Fibroblast of lung (primary cell): ENCODE results near the gene A3GALT2. TPM values are rescaled to one million over a fixed set of nuclear protein-coding genes. Genes with fewer than 3 reads are reported as not detected.

Experiments
- DNase-seq, 2 donors: peaks; one replicate each; pipeline versions ENCODE4 v3.0.0 to v3.0.0-alpha.2; 2010; ENCODE audit warnings: low read depth in 2 of 2
- H2AFZ ChIP-seq: 2 replicates; pipeline ENCODE4 v1.5.1; 2012; ENCODE audit warnings: low read length, control low read depth, inconsistent platforms
- H3K27ac ChIP-seq: 2 replicates; pipeline ENCODE4 v1.5.1; 2011; ENCODE audit warnings: low read length, control low read depth; ENCODE audit not compliant: insufficient read depth
- H3K27me3 ChIP-seq: 2 replicates; pipeline ENCODE4 v1.5.1; 2011; ENCODE audit warnings: mild to moderate bottlenecking, low read length; ENCODE audit not compliant: control insufficient read depth, insufficient read depth
- H3K36me3 ChIP-seq: 2 replicates; pipeline ENCODE4 v1.5.1; 2011; ENCODE audit warnings: low read length; ENCODE audit not compliant: control insufficient read depth, insufficient read depth
- H3K4me1 ChIP-seq: 2 replicates; pipeline ENCODE4 v1.5.1; 2011; ENCODE audit warnings: low read length; ENCODE audit not compliant: control insufficient read depth, insufficient read depth; ENCODE audit errors: extremely low read depth
- H3K4me2 ChIP-seq: 2 replicates; pipeline ENCODE4 v1.5.1; 2011; ENCODE audit warnings: low read length, control low read depth; ENCODE audit not compliant: insufficient read depth; ENCODE audit errors: extremely low read depth
- H3K4me3 ChIP-seq, 4 experiments: fragments of 200-600 bp in 1 of 4; sonication (generic) in 1 of 4; replicated peaks in 1 of 4; 2 replicates each; pipeline ENCODE4 v1.5.1; 2011 to 2016; ENCODE audit warnings: low read length in 4 of 4, low read depth in 3 of 4, mild to moderate bottlenecking in 3 of 4, control low read depth in 2 of 4, inconsistent platforms in 1 of 4, mixed read lengths in 1 of 4; ENCODE audit not compliant: insufficient read depth in 1 of 4; ENCODE audit errors: control extremely low read depth in 1 of 4
- H3K79me2 ChIP-seq: 2 replicates; pipeline ENCODE4 v1.5.1; 2012; ENCODE audit warnings: mild to moderate bottlenecking, low read length, inconsistent platforms; ENCODE audit not compliant: control insufficient read depth, insufficient read depth
- H3K9ac ChIP-seq: 2 replicates; pipeline ENCODE4 v1.5.1; 2011; ENCODE audit warnings: mild to moderate bottlenecking, low read length, control low read depth; ENCODE audit not compliant: insufficient read depth
- H3K9me3 ChIP-seq: 2 replicates; pipeline ENCODE4 v1.5.1; 2012; ENCODE audit warnings: low read depth, low read length; ENCODE audit not compliant: control insufficient read depth, insufficient read depth
- H4K20me1 ChIP-seq: 2 replicates; pipeline ENCODE4 v1.5.1; 2011; ENCODE audit warnings: low read length; ENCODE audit not compliant: control insufficient read depth, insufficient read depth; ENCODE audit errors: extremely low read depth
- EZH2 ChIP-seq: IDR thresholded peaks from 2 replicates; pipeline ENCODE4 v1.5.1; 2012; ENCODE audit warnings: low read length, control low read depth, mild to moderate bottlenecking; ENCODE audit errors: missing control alignments
- polyA plus RNA-seq, 2 donors: library from polyadenylated mRNA; depleted of rRNA in 1 of 2; stranded (reverse) in 1 of 2; unstranded in 1 of 2; fragments of >200 nt; gene quantifications; 2 replicates each; pipeline ENCODE4 v1.2.1, GENCODE V29; 2011 to 2012; ENCODE audit warnings: missing spikeins in 1 of 2
- total RNA-seq: library from RNA; depleted of rRNA; stranded (reverse); fragments of >200 nt; gene quantifications from 2 replicates; pipeline ENCODE4 v1.2.1, GENCODE V29; 2014
- TF ChIP-seq, protein P1 (sequence below), 2 donors: IDR thresholded peaks in 1 of 2; conservative IDR thresholded peaks in 1 of 2; 1 replicate in 1 of 2; 2 replicates in 1 of 2; pipeline ENCODE4 v1.5.1; 2011 to 2012; ENCODE audit warnings: low read length in 2 of 2, control low read depth in 1 of 2, inconsistent platforms in 1 of 2, low read depth in 1 of 2, mild to moderate bottlenecking in 1 of 2

The A3GALT2 gene
- total and polyA plus RNA-seq, 2 donors (not counting 1 experiment from before 2014, with no cell fraction given) = not detected

DNA sequence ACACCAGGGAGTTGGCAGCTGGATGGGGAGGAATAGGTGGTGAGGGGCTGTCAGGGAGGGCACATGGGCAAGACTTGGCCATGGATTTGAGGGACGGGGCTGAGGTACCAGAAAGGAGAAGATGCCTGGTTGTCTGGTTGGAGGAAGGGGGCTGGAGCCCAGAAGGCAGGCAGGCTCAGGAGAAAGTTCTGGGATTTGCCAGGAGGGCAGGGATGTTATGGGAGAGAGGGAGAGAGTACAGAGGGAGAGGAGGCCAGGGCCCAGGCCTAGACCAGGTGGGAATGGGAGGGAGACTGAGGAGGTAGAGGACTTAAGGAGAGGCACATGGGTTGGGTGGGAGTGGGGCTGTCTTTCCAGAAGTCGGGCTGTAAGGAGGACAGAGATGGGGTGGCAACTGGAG is 4.3 kb downstream of the A3GALT2 start:
- no peak overlapping the region for H2AFZ ChIP-seq
- no peak for DNase-seq
- no peaks in the 10 kb centered on the region for H3K36me3 ChIP-seq
- H3K4me2 ChIP-seq = no peak overlapping the region
- H3K79me2 ChIP-seq = no peaks in the 10 kb centered on the region
- no peak overlapping the region for H3K4me3 ChIP-seq
- H3K9me3 ChIP-seq = no peaks in the 10 kb centered on the region
- H3K4me1 ChIP-seq = no peaks in the 10 kb centered on the region
- H4K20me1 ChIP-seq = no peaks in the 10 kb centered on the region
- H3K9ac ChIP-seq = no peak overlapping the region
- TF ChIP-seq, protein P1, sequence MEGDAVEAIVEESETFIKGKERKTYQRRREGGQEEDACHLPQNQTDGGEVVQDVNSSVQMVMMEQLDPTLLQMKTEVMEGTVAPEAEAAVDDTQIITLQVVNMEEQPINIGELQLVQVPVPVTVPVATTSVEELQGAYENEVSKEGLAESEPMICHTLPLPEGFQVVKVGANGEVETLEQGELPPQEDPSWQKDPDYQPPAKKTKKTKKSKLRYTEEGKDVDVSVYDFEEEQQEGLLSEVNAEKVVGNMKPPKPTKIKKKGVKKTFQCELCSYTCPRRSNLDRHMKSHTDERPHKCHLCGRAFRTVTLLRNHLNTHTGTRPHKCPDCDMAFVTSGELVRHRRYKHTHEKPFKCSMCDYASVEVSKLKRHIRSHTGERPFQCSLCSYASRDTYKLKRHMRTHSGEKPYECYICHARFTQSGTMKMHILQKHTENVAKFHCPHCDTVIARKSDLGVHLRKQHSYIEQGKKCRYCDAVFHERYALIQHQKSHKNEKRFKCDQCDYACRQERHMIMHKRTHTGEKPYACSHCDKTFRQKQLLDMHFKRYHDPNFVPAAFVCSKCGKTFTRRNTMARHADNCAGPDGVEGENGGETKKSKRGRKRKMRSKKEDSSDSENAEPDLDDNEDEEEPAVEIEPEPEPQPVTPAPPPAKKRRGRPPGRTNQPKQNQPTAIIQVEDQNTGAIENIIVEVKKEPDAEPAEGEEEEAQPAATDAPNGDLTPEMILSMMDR (conservative IDR thresholded peaks at IDR 0.05 in 1 of 2, IDR thresholded peaks at IDR 0.05 in 1 of 2; ENCODE audit: low read depth in 1 of 2, low read length in 2 of 2) = no peak
- TF ChIP-seq EZH2 = no peak
- H3K27me3 ChIP-seq = no peaks in the 10 kb centered on the region
- no peak overlapping the region for H3K27ac ChIP-seq

DNA sequence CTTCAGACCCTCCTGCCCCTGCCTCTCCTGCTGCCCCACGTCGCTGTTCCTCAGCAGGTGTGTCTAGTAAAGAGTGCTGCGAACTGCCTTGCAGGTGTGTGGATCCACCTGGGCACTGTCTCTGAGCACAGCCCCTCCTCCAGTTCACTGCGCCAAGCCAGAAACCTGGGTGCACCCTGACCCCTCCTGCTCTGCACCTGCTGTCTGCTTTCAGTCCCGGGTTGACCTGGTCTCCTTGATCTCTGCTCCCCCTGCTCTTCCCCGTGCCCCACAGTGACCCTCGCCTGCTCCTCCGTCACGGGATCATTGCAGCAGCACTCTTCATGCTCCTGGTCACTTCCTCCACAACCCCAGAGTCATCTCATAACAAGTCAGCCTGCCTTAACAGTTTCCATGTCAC is 6.5 kb downstream of the A3GALT2 start:
- Histone ChIP-seq H3K27ac (no peak overlapping the region), H3K4me2 (no peak overlapping the region), H3K4me1 (no peaks in the 10 kb centered on the region), H2AFZ (no peak overlapping the region), H4K20me1 (no peaks in the 10 kb centered on the region), H3K4me3 (no peak overlapping the region), H3K9ac (no peak overlapping the region), H3K36me3 (no peaks in the 10 kb centered on the region), H3K27me3 (peaks cover 3% of the 10 kb centered on the region), H3K79me2 (no peaks in the 10 kb centered on the region), H3K9me3 (no peaks in the 10 kb centered on the region)
- no peak for DNase-seq
- TF ChIP-seq EZH2 = no peak
- TF ChIP-seq, protein P1 (conservative IDR thresholded peaks at IDR 0.05 in 1 of 2, IDR thresholded peaks at IDR 0.05 in 1 of 2; ENCODE audit: low read depth in 1 of 2, low read length in 2 of 2) = no peak

DNA sequence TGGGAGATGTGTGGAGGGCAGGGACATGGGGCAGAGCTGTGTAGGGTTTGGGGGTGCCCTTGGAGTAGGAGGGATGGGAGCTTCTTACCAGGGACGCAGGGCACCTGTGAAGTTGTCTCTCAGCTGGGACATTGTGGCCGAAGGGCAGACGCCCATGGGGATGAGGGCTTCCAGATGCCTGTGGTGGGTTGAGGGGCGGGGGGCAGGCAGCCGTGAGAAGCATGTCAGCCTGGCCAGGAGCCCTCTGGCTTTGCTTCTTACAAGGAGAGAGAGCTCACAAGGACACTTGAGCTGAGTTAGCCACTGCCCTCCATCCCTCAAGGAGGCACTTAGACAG is 8.5 kb downstream of the A3GALT2 start:
- Histone ChIP-seq H3K36me3 (no peaks in the 10 kb centered on the region), H3K9ac (no peak overlapping the region), H3K27me3 (peaks cover 3% of the 10 kb centered on the region), H3K4me3 (no peak overlapping the region), H3K27ac (no peak overlapping the region), H3K9me3 (no peaks in the 10 kb centered on the region), H3K4me1 (no peaks in the 10 kb centered on the region), H3K4me2 (no peak overlapping the region), H4K20me1 (no peaks in the 10 kb centered on the region), H2AFZ (no peak overlapping the region), H3K79me2 (no peaks in the 10 kb centered on the region)
- no peak for DNase-seq
- no peak for TF ChIP-seq EZH2
- TF ChIP-seq, protein P1 (conservative IDR thresholded peaks at IDR 0.05 in 1 of 2, IDR thresholded peaks at IDR 0.05 in 1 of 2; ENCODE audit: low read depth in 1 of 2, low read length in 2 of 2) = no peak
